ENCODE measurements around the gene LRTM2. TPM values are rescaled to one million over a fixed set of nuclear protein-coding genes. Genes with fewer than 3 reads are reported as not detected.

The LRTM2 gene
- total and polyA plus RNA-seq, 9 of the 15 experiments (the other 6 are each of a cell fraction or from before 2014, with no cell fraction given) = 0.09 TPM; not detected in 8

DNA sequence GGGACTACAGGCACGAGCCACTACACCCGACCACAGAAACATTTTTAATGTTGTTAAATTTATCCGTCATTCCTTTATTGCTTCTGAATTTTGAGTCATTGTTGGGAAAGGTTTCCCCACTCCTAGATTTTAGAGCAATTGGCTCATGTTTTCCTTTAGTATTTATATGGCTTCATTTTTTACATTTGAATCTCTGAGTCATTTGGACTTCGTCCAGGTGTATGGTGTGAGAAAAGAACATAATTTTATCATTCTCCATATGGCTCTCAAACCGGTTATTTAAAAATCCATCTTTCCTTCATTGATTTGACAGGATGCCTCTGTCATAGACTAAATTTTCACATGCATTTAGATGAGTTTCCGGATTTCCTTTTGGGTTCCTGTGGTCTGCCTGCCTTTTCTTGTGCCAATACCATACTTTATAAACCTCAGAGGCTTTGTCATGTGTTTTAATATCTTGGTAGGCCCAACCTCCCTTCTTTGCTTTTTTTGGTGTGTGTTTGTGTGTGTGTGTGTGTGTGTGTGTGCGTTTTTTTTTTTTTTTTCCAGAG lies 30.9 kb downstream of the LRTM2 start:
- ChIA-PET POLR2A (no interaction called here), CTCF (ENCODE audit: low intra/inter-chr PET ratio) (interaction anchor here (0.6 kb wide), 1 partner anchor 107 kb away, joined by 5 read pairs; no protein-coding TSS in a partner anchor)
- no peaks in the 10 kb centered on the region for H4K20me1 ChIP-seq (replicated peaks; ENCODE audit: control insufficient read depth, insufficient read depth, low read length)
- no peak overlapping the region for H3K27ac ChIP-seq (ENCODE audit: extremely low read depth, low read depth, low read length)
- no peak overlapping the region for H3K4me3 ChIP-seq
- no peaks in the 10 kb centered on the region for H3K9me3 ChIP-seq (replicated peaks; ENCODE audit: control insufficient read depth, insufficient read depth, low read depth, low read length)
- intact Hi-C loops (cut with micrococcal nuclease) = no loop called here
- BruUV-seq (replicated peaks) = no TSS peak
- TF ChIP-seq KLF16 (IDR thresholded peaks at IDR 0.05) (no peak), ZNF232 (CRISPR knock-in tag; IDR thresholded peaks at IDR 0.05) (no peak), HMG20B (CRISPR knock-in tag; IDR thresholded peaks at IDR 0.05) (no peak), ZSCAN32 (CRISPR knock-in tag; IDR thresholded peaks at IDR 0.05) (no peak)
- WGBS (ENCODE audit: insufficient coverage, low coverage, missing lambda C conversion rate) = 4% methylated on average over 6 of the region's 7 CpGs
- H3K36me3 ChIP-seq (ENCODE audit: control insufficient read depth, insufficient read depth, low read length) = no peaks in the 10 kb centered on the region
- H3K79me2 ChIP-seq (ENCODE audit: control insufficient read depth, insufficient read depth, low read length) = no peaks in the 10 kb centered on the region
- peaks cover 15 to 35% of the 10 kb centered on the region in 2 experiments; a peak in 4 of 5 replicates for H3K27me3 ChIP-seq (ENCODE audit: control insufficient read depth in 2 of 2, insufficient read depth in 2 of 2, low read length in 2 of 2)
- H3K9ac ChIP-seq (ENCODE audit: insufficient read depth in 1 of 2, low read depth in 2 of 2, low read length in 2 of 2) = no peak overlapping the region
- FAIRE-seq (no peak), DNase-seq (ENCODE audit: extremely low read depth in 1 of 4, low spot score in 3 of 4) (no peak), ATAC-seq (no peak)
- in situ Hi-C loops (cut with MboI) = no loop called here
- no peak overlapping the region for H3K4me2 ChIP-seq (ENCODE audit: insufficient read depth, low read length)
- H3K9me1 ChIP-seq (ENCODE audit: control insufficient read depth, insufficient read depth, low read length) = no peaks in the 10 kb centered on the region
- H3K4me1 ChIP-seq (replicated peaks in 1 of 2; ENCODE audit: control insufficient read depth in 2 of 2, insufficient read depth in 2 of 2, low read length in 2 of 2) = peaks cover 0 to 4% of the 10 kb centered on the region in 2 experiments; a peak in 1 of 5 replicates
- no peak overlapping the region for H2AFZ ChIP-seq (ENCODE audit: low read depth, low read length)

DNA sequence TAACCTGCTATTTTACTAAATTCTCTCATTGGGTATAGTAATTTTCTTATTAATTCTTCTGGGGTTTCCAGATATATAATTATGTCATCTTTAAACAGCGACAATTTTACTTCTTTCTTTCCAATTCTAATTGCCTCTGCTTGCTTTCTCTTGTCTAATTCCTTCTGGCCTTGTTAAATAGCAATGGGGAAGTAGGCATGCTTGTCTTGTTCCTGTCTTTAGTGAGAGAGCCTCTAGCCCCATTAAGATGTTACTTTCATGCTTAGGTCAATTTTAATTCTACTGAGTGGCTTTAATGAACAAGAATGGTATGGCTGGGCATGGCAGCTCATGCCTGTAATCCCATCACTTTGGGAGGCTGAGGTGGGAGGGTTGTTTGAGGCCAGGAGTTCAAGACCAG lies 31.7 kb downstream of the LRTM2 start:
- Histone ChIP-seq H3K79me2 (ENCODE audit: control insufficient read depth, insufficient read depth, low read length) (no peaks in the 10 kb centered on the region), H3K9me1 (ENCODE audit: control insufficient read depth, insufficient read depth, low read length) (no peaks in the 10 kb centered on the region), H4K20me1 (replicated peaks; ENCODE audit: control insufficient read depth, insufficient read depth, low read length) (no peaks in the 10 kb centered on the region), H3K27ac (ENCODE audit: extremely low read depth, low read depth, low read length) (no peak overlapping the region), H3K9me3 (replicated peaks; ENCODE audit: control insufficient read depth, insufficient read depth, low read depth, low read length) (no peaks in the 10 kb centered on the region), H3K4me2 (ENCODE audit: insufficient read depth, low read length) (no peak overlapping the region), H2AFZ (ENCODE audit: low read depth, low read length) (no peak overlapping the region), H3K9ac (ENCODE audit: insufficient read depth in 1 of 2, low read depth in 2 of 2, low read length in 2 of 2) (no peak overlapping the region), H3K36me3 (ENCODE audit: control insufficient read depth, insufficient read depth, low read length) (no peaks in the 10 kb centered on the region), H3K4me3 (no peak overlapping the region), H3K4me1 (replicated peaks in 1 of 2; ENCODE audit: control insufficient read depth in 2 of 2, insufficient read depth in 2 of 2, low read length in 2 of 2) (no peaks in the 10 kb centered on the region), H3K27me3 (ENCODE audit: control insufficient read depth in 2 of 2, insufficient read depth in 2 of 2, low read length in 2 of 2) (peaks cover 10 to 35% of the 10 kb centered on the region in 2 experiments; a peak in 3 of 5 replicates)
- no TSS peak for BruUV-seq (replicated peaks)
- intact Hi-C loops (cut with micrococcal nuclease) (no loop called here), in situ Hi-C loops (cut with MboI) (no loop called here)
- no peak for ATAC-seq
- FAIRE-seq = no peak
- ChIA-PET POLR2A (no interaction called here), CTCF (ENCODE audit: low intra/inter-chr PET ratio) (no interaction called here)
- no peak for DNase-seq (ENCODE audit: extremely low read depth in 1 of 4, low spot score in 3 of 4)
- 0% methylated on average over 1 of the region's 1 CpG for WGBS (ENCODE audit: insufficient coverage, low coverage, missing lambda C conversion rate)
- TF ChIP-seq EZH2 (IDR thresholded peaks at IDR 0.05; ENCODE audit: borderline replicate concordance, low read depth, low read length) = no peak
- TF ChIP-seq, protein P1, sequence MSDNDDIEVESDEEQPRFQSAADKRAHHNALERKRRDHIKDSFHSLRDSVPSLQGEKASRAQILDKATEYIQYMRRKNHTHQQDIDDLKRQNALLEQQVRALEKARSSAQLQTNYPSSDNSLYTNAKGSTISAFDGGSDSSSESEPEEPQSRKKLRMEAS (CRISPR knock-in tag; IDR thresholded peaks at IDR 0.05) = no peak

All from K562 (cell line).